Esophagus squamous epithelium (tissue), 4 donors: ENCODE measurements around the gene TRIM37.

ENCODE experiments used
- CTCF ChIP-seq, 6 experiments: fragments of 450-650 bp in 4 of 6; fragments of 200-600 bp in 2 of 6; sonication (generic) in 2 of 6; IDR thresholded peaks; one replicate each; pipeline ENCODE4 v1.5.1; 2016 to 2019; ENCODE audit warnings: antibody characterized with exemption in 6 of 6, mild to moderate bottlenecking in 4 of 6, moderate library complexity in 4 of 6
- POLR2A ChIP-seq, 4 donors: fragments of 450-650 bp; IDR thresholded peaks; one replicate each; pipeline ENCODE4 v1.6.1; 2017; ENCODE audit warnings: antibody characterized with exemption in 4 of 4, mild to moderate bottlenecking in 4 of 4, moderate library complexity in 3 of 4

- TF ChIP-seq CTCF (IDR thresholded peaks at IDR 0.05) (no peak), POLR2A (IDR thresholded peaks at IDR 0.05) (no peak)
Measured at GRCh38 chr17:59124665-59125064, 18.0 kb upstream of the TRIM37 start.
